ENCODE results near the gene SCRN1. TPM values are rescaled to one million over a fixed set of nuclear protein-coding genes. Genes with fewer than 3 reads are reported as not detected.

SCRN1 gene
- total RNA-seq, 1 experiment from 2014 or later, result 116 TPM

DNA sequence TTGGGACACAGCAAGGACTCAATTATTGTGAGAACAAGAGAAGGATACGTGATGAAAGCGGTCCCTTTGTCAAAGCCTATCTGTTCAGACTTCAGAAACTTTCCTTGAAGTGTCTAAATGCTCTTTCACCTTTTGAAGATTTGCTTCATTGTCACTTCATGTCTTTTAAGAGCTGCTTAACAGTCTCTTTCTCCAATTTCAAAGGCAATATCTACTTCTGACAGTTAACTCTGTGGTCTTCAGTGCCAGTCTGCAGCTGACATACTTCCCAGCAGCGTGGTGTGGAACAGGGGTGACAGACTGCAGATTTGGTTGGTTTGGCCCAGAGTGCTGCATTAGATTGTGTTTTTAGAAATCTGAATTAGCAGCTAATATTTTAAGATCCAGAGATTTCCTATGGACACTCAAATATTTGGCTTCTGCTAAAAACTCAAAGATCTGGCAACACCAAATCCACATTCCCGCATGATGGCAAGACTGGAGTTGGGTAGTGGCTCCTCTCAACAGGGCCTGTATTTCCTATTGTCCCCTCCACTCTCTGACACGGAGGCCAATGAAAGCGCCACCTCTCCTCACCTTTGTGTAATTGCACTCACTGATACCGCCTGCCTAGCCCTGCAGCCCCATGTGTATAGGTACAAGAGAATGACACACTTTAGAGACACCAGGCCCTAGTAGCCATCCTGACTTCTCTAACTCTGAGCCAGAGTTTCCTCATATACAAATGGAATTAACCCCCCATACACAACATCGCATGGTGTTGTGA, 11.5 kb downstream of the SCRN1 start:
- Mint-ChIP-seq H3K36me3 (ENCODE audit: insufficient read depth, unreplicated experiment) (no peaks in the 10 kb centered on the region), H3K4me3 (ENCODE audit: low read depth, unreplicated experiment) (no peak overlapping the region), H3K27ac (ENCODE audit: unreplicated experiment) (no peak overlapping the region), H3K4me1 (ENCODE audit: low read depth, unreplicated experiment) (peaks cover 9% of the 10 kb centered on the region), H3K9me3 (ENCODE audit: low read depth, unreplicated experiment) (no peaks in the 10 kb centered on the region), H3K27me3 (ENCODE audit: unreplicated experiment) (no peaks in the 10 kb centered on the region)
- intact Hi-C loops (cut with micrococcal nuclease; ENCODE audit: unreplicated experiment), result no loop called here
- CTCF ChIA-PET, result interaction anchor here (0.9 to 1.3 kb wide), 2 partner anchors 51 to 96 kb away, joined by 3 read pairs; no protein-coding TSS in a partner anchor
- BruUV-seq (replicated peaks), result no TSS peak
- DNase-seq, result no peak
- TF ChIP-seq, protein P1, sequence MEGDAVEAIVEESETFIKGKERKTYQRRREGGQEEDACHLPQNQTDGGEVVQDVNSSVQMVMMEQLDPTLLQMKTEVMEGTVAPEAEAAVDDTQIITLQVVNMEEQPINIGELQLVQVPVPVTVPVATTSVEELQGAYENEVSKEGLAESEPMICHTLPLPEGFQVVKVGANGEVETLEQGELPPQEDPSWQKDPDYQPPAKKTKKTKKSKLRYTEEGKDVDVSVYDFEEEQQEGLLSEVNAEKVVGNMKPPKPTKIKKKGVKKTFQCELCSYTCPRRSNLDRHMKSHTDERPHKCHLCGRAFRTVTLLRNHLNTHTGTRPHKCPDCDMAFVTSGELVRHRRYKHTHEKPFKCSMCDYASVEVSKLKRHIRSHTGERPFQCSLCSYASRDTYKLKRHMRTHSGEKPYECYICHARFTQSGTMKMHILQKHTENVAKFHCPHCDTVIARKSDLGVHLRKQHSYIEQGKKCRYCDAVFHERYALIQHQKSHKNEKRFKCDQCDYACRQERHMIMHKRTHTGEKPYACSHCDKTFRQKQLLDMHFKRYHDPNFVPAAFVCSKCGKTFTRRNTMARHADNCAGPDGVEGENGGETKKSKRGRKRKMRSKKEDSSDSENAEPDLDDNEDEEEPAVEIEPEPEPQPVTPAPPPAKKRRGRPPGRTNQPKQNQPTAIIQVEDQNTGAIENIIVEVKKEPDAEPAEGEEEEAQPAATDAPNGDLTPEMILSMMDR (IDR thresholded peaks at IDR 0.05; ENCODE audit: unreplicated experiment), result no peak

DNA sequence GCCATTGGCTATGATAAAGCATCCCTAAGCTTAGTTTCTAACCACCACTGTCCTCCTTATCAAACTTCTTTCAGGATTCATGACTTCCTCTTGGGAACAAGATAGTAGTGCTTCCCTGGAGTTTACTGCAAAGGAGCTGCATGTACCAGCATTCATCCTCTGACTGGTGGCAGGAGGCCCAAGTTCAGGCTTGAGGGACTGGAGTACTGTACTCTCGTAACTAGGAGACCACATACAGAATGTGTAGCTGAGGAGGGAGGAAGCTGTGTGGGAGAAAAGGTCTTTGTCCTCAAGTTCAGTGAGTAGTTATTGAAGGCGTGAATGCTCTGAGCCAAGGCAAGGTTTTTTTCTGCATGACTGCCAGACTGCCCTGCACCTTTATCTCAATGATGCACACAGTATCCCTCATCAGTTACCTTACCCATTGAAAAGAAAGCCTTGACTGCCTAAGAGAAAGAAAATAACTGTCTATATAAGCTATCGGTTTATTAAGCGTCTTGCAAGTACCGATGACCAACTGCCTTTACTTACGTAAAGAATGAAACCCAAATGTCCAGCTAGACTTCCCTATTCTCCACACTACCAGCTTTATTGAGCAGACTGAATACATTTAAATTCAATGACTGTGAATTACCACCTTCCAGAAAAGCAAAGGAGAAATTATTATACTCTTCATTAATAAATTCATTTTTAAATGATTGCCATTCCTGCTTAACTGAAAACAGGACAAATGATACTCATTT, 12.8 kb downstream of the SCRN1 start:
- intact Hi-C loops (cut with micrococcal nuclease; ENCODE audit: unreplicated experiment), result no loop called here
- TF ChIP-seq, protein P1 (IDR thresholded peaks at IDR 0.05; ENCODE audit: unreplicated experiment), result no peak
- BruUV-seq (replicated peaks), result no TSS peak
- H3K36me3 Mint-ChIP-seq (ENCODE audit: insufficient read depth, unreplicated experiment), result peaks cover 2% of the 10 kb centered on the region
- no peak overlapping the region for H3K4me3 Mint-ChIP-seq (ENCODE audit: low read depth, unreplicated experiment)
- DNase-seq, result no peak
- CTCF ChIA-PET, result interaction anchor here (0.9 to 1.3 kb wide), 3 partner anchors 9 to 97 kb away, joined by 3 read pairs; no protein-coding TSS in a partner anchor
- H3K27me3 Mint-ChIP-seq (ENCODE audit: unreplicated experiment), result no peaks in the 10 kb centered on the region
- no peaks in the 10 kb centered on the region for H3K9me3 Mint-ChIP-seq (ENCODE audit: low read depth, unreplicated experiment)
- no peak overlapping the region for H3K27ac Mint-ChIP-seq (ENCODE audit: unreplicated experiment)
- H3K4me1 Mint-ChIP-seq (ENCODE audit: low read depth, unreplicated experiment), result peaks cover 10% of the 10 kb centered on the region

DNA sequence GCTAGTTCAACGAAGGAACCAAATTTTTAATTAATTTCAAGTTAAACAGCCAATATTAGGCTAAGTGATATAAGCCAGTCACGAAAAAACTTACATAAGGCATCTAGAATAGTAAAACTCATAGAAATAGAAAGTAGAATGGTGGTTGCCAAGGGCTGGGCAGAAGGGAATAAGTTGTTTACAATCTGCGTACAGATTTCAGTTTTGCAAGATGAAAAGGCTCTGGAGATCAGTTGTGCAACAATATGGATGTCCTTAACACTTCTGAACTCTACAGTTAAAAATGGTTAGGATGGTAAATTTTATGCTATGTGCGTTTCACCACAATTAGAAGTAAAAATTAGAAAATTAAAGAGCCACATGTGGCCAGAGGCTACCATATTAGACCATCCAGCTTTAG, 13.3 kb downstream of the SCRN1 start:
- BruUV-seq (replicated peaks), result no TSS peak
- no peaks in the 10 kb centered on the region for H3K27me3 Mint-ChIP-seq (ENCODE audit: unreplicated experiment)
- no peak overlapping the region for H3K4me3 Mint-ChIP-seq (ENCODE audit: low read depth, unreplicated experiment)
- H3K9me3 Mint-ChIP-seq (ENCODE audit: low read depth, unreplicated experiment), result no peaks in the 10 kb centered on the region
- H3K36me3 Mint-ChIP-seq (ENCODE audit: insufficient read depth, unreplicated experiment), result peaks cover 5% of the 10 kb centered on the region
- TF ChIP-seq, protein P1 (IDR thresholded peaks at IDR 0.05; ENCODE audit: unreplicated experiment), result no peak
- CTCF ChIA-PET, result interaction anchor here (1.2 kb wide), 1 partner anchor 9 kb away, joined by 3 read pairs; no protein-coding TSS in a partner anchor
- intact Hi-C loops (cut with micrococcal nuclease; ENCODE audit: unreplicated experiment), result no loop called here
- peaks cover 16% of the 10 kb centered on the region for H3K4me1 Mint-ChIP-seq (ENCODE audit: low read depth, unreplicated experiment)
- DNase-seq, result no peak
- H3K27ac Mint-ChIP-seq (ENCODE audit: unreplicated experiment), result no peak overlapping the region

DNA sequence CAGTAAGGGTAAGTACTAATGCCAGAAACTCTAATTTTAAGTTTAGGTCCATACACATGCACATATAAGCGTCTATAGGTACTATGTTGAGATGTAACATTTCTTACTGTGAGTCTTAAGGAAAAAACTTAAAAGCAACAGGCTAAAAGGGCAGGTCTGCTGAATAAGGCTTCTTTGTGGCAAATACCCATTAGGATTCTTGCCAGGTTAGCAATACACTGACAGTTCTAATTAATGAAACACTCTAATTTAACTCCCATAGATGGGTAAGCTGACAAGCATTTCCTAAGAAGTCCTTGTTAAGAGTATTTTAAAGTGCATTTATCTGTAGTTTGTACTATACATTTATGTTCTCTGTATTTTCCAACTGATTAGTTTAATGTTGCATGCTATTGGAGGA, 14.0 kb downstream of the SCRN1 start:
- peaks cover 5% of the 10 kb centered on the region for H3K36me3 Mint-ChIP-seq (ENCODE audit: insufficient read depth, unreplicated experiment)
- H3K9me3 Mint-ChIP-seq (ENCODE audit: low read depth, unreplicated experiment), result no peaks in the 10 kb centered on the region
- DNase-seq, result no peak
- no TSS peak for BruUV-seq (replicated peaks)
- H3K27me3 Mint-ChIP-seq (ENCODE audit: unreplicated experiment), result no peaks in the 10 kb centered on the region
- TF ChIP-seq, protein P1 (IDR thresholded peaks at IDR 0.05; ENCODE audit: unreplicated experiment), result no peak
- no peak overlapping the region for H3K4me3 Mint-ChIP-seq (ENCODE audit: low read depth, unreplicated experiment)
- no peak overlapping the region for H3K27ac Mint-ChIP-seq (ENCODE audit: unreplicated experiment)
- intact Hi-C loops (cut with micrococcal nuclease; ENCODE audit: unreplicated experiment), result no loop called here
- peaks cover 20% of the 10 kb centered on the region for H3K4me1 Mint-ChIP-seq (ENCODE audit: low read depth, unreplicated experiment)
- CTCF ChIA-PET, result no interaction called here
